Renal cortex interstitium (tissue), 11 donors: ENCODE measurements around the gene FAM219A. TPM values are rescaled to one million over a fixed set of nuclear protein-coding genes. Genes with fewer than 3 reads are reported as not detected.
A peak's percentile ranks its signal among the peaks of the same experiment; 100 is the strongest.

Experiments used
- DNase-seq, 11 donors: peaks; one replicate each; pipeline ENCODE4 v3.0.0-alpha.2; 2013; ENCODE audit warnings: low read depth in 9 of 11, low spot score in 4 of 11; ENCODE audit errors: extremely low read depth in 1 of 11
- polyA plus RNA-seq, 3 donors: library from polyadenylated mRNA; unstranded; fragments of 120-200 nt; gene quantifications; one replicate each; pipeline ENCODE4 v1.2.1, GENCODE V29; 2013; ENCODE audit not compliant: insufficient read length in 3 of 3

The FAM219A gene
- polyA plus RNA-seq, 3 donors = 12.0 to 16.0 (median 13.1) TPM

DNA sequence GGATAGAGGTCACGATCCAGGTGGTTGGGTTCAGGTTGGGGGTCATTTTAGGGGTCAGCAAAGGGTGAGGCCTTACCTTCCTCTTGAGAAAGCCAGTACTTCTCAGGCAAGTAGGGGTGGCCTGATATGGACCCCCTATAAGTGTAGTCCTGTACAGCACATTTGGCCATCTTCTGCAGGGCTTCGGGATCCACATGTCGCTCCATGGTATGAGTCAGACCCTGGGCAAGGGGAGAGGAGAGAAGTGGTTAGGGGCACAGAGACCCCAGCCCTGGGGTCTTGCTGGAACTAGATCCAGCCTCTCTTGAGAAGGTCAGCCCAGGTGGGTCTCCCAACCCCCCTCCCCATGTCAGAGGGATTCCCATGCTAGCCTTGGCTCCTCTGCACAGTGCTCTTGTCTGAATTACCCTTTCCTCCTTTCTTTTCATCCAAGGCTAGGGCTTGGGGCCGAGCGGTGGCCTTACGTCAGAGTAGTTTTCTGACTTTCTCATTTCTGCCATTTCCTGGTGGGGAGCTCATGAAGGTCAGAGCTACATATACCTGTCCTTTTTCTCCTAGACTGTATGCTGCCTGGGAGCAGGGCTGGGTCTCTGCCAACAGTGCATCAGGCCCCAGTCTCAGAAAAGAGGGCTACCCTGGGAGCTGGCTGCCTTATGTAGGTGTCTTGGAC, 72.7 kb downstream of the FAM219A start:
- no peak for DNase-seq

DNA sequence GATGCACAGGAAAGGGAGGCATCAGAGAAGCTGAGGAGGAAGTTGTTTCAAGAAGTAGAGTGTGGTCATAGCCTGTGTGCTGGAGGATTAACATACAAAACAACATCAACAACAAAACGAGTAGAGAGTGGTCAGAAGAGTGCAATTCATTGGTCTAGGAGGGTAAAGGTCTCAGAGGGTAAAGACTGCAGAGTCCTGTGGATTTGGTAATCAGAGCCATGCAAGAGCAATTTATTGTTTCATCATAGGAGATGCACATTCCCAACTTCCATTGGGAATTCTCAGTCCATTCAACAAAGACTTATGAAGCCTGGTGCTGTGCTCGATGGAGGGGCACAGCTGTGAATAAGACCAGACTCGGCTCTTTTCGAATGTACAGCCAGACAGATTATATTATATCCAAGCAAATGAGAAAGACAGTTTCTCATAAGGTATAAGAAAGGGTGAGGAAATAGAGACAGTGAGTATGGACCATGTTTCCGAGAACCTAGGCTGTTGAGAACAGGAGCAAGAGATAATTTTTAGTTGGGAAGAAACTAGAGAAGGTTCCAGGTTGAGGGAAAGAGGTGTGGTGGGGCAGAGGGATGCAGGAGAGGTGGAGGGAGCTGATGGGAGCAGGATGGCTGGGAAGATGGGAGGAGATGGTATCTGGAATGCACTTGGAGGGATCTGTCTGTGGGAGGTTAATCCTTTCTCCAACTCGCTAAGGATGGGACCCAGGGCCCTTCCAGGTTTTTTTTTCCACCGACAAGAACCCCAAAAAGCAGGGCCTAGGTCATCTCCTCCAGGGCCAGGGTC, 73.8 kb downstream of the FAM219A start:
- DNase-seq = no peak

DNA sequence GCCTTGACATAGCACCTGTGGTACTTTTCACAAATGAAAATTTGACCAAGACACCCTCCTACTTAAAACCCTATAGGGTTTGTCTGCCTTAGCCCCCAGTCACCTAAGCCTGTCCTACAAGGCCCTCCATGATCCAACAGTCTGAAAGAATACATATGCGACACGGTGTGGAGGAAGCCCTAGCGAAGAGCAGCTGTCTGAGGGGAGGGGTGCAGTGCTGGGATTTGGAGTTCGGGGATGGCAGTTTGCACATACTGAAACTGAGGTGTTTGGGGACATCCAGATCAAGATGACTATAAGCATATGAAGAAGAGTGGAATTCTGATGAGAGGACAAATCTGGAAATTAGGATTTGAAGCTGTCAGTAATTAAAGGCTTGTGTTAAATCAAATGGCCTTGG, 74.5 kb downstream of the FAM219A start:
- no peak for DNase-seq

DNA sequence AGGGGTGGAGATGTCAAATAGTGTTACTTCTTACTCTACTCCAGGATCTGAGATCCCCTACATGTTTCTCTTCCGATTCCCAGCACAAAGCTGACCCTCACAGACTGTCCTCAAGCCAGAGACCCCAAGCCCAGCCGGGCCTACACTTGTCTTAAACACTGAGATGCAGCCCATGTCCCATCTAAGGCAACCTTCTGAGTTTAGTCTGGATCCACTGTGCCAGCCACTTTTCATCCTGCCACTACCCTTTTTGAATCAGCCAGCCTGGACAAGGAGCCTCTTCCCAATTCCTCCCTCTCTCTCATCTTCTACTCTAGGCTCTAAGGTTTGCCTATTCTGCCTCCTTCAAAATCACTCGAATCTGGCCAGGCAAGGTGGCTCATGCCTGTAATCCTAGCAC, 75.5 kb downstream of the FAM219A start:
- DNase-seq = no peak

DNA sequence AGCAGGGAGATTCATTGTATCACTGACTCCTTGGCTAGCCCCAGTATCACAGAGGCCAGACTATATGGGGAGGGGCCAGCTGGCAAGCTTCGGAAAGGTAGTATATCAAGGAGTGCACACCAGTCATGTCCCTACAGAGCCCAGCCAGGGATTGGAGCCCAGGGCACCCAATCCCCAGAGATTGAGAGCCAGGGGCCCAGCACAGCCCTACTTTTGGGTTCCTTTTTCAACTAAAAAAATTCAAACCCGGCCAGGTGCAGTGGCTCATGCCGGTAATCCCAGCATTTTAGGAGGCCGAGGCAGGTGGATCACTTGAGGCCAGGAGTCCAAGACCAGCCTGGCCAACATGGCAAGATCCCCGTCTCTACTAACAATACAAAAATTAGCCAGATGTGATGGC, 76.3 kb downstream of the FAM219A start:
- no peak for DNase-seq

DNA sequence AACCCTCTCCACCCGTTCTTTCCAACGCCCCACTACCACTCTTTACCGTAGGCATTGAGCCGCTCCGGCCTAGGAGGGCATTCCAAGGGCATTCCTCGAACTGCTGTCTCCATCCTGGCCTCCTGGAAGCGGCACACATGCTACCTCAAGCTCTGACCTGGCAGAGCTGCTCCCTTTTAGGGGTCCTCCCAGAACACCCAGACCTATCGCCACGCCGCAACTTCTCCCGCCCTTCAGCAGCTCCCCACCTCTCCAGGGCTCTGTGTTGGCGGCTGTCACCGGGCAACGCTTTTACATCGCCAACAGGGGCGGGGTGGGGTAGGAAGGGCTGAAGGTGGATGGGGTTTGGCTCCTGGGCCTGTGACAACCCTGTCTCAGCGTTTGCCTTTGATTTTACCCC, 77.0 kb downstream of the FAM219A start:
- DNase-seq = no peak

DNA sequence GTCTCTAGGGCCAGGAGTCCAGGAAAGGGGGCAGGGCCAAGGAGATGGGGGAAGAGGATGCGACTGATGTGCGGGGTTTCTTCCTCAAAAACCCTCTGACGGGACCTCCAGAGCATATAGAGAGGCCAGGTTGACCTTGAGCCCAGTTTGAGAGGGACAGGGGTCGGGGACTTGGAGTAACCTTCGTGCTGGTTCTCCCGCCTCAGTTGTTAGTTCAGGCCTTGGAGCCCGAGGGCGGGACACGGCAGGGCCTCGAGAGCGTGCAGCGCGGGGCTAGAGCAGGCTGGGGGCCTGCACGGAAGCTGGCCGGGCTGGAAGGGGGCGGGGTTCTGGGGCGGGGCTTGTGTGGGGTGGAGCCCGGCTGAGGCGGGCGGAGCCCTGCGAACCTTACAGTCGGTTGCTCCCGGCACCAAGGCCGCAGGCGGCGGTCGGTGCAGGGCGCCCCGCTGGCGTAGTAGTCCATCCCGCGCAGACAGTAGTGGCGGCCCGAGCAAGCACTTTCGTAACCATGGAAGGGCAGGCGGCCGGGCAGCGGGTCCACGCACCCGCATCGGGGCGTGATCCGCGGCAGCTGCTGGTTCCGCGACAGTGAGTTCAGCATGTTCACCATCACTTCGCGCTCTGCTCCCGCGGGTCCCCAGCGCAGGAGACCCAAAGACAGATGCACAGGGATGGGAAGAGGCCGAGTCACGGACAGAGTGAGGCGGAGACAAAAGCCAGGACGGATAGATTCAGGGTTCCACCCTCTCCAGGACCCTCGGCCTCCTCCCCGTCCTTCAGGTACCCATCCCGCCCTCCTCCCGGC, 77.7 kb downstream of the FAM219A start:
- DNase-seq = peak in 1 of 11 donors; percentile 57

DNA sequence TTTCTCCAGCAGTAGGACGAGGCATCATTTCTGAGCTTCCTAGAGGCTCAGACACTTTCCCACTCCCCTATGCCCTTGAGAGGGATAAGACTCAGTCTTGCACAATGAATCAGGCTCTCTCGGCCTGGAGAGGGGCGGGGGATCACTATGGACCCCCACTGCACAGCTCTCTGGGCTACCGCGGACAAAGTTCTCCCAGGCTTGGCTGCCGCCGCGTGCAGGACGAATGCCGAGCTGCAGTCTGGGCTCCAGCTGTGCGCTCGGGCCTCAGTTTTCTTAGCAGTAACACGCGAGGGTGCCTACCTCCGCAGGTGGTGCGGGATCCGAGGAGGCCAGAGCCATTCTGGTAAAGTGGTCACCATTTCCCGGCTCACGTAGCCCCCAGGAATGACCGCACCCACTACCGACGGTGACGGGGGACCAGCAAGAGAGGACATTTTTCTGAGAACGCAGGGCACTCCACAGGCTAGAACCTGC, 78.3 kb downstream of the FAM219A start:
- DNase-seq = no peak

DNA sequence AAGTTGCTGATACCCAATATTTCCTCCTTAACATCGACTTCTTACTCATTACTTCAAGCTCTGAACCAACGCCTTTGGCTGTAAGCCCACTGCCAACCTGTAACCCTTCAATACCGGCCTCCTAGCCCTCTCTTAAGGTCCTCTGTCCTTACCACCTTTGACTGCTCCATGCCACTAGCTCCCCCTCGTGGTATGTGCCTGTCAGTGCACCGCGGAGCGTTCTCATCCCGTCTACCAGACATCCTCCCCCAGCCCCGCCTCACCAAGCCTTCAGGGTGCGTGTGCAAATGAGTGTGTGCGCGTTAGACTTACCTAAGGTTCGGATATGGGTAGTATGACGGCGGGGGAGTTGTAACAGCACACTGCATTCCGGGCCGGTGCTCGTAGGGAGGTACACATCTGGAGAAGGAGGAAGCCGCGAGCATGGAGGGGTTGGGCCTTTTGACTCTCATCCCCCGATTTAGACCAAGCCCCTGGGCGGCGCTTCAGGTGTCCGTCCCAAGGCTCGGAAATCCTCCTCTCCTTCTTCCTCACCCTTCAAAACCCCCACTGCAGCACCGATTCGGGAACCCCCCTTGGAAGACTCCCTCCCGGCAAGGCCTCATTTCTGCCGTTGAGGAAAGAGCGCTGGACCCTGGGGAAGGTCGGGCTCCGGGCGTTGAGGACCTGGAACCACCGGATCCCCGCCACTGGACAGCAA, 78.9 kb downstream of the FAM219A start:
- DNase-seq = peak in 6 of 11 donors; percentile 68 to 79 (median 72)

DNA sequence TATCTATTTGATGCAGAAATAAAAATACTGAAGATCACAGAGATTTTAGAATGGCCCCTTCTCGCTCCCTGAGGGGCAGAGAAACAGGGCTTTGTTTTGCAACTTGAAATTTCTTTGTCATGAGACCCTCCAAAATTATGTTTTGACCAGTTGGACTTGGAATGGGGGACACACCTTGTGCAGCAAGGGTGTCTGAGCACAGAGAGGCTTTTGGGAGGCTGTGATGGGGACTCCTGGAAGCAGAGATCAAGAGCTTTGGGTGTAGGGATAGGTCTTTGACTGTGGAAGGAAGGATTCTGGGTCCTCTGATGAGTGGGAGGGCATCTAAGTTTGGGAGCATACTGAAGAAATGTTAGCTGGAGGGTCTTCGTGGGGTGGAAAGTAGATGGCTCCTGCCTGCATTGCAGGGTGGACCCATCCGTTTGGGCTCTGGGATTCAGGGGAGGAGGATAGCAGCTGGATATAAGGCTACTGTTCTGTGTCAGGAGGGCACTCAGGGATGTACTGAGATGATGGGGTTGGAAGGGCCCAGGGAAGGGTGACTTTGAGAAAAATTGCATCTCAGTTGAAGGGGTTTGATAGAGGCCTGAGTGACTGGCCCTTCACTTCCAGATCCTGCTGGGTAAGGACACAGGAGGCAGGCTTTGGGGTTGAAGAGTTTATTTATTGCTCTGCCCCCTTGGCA, 79.9 kb downstream of the FAM219A start:
- DNase-seq = no peak

DNA sequence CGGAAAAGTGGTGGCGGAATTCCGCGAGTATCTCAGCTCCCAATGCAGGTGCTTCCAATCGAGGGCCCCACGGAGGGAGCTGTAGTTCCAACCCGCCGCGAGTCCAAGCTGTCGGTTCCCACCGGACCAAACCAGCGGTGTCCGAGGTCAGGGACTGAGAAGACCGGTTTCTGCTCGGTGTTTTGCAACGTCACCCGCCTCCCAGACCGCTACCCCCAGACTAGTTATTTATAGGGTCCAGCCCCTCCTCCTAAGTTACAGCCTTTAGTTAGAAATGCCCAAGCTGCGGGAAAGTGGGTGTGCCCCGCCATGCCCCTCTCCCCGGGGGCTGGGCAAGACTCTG, 81.0 kb downstream of the FAM219A start:
- DNase-seq = no peak

DNA sequence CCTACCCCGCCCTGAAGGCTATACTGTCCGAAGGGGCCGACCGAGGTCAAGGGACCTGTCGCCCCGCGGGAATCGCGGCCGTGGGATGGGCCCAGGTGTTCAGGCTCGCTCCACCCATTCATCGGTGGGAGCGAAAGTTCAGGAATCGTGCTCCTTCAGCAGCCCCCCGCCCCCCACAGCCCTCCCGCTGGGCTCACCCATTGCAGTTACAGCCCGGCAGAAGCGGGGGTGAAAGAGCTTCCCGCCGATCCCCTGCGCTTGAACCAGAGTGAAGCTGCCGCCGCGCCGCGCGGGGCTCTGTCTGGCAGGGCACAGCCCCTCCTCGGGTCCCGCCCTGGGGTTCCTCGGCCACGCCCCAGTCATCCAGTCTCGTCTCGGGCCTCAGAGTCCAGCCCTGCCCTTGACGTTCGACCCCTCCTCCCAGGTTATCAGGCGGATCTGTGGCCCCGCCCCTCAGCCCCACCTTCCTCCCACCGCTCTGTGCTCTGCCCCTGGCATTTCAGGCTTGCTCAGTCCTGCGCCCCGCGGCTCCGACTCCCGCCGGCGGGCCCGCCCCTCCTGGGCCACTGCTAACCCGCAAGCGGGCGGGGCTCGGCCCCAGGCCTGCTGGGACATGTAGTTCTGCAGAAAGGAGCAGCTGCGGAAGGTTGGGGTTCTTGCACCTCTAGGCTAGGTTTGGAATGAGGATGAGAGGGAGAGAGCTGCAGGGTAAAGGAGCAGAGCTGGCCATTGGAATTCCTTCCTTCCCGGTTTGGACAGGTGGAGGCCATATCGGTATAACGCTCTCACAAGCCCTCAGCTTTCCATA, 81.6 kb downstream of the FAM219A start, which contains the start of gene MYORG:
Gene MYORG, minus strand, starts transcription at position 303 of the 808 bp plus-strand sequence. CDS start 3,955 bp downstream, outside the sequence.
- DNase-seq = peak in 9 of 11 donors; percentile 64 to 86 (median 80)

DNA sequence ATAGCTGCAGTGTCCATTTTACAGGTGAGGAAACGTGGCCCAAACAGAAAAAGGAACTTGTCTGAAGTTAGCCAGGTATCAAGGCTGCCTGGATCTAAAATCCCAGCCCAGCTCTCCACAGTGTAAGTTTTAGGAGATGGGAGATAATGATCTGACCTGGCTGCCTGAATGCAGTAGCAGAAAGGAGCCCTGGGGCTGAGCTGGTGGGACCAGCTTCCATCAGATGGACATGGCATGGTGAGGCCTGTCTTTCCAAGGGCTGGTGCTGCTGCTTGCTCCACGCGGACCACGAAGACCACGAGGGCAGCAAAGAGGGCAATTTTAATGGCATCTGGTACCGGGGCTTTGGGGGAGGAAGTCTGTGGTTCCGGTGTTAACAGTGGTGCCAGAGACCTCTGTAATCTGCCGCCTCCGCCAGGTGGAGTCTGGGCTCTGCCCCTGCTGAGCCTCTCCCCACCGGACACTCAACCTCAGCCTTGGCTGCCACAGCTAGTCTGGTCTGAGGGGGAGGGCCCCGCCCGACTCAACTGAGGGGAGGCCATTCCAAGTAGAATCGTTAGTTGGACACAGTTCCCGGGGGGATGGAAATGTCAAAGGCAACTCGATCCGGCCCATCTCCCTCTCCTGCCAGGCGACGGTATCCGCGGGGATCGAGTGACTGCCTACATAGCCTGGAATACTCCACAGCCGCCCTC, 82.3 kb downstream of the FAM219A start:
- no peak for DNase-seq

DNA sequence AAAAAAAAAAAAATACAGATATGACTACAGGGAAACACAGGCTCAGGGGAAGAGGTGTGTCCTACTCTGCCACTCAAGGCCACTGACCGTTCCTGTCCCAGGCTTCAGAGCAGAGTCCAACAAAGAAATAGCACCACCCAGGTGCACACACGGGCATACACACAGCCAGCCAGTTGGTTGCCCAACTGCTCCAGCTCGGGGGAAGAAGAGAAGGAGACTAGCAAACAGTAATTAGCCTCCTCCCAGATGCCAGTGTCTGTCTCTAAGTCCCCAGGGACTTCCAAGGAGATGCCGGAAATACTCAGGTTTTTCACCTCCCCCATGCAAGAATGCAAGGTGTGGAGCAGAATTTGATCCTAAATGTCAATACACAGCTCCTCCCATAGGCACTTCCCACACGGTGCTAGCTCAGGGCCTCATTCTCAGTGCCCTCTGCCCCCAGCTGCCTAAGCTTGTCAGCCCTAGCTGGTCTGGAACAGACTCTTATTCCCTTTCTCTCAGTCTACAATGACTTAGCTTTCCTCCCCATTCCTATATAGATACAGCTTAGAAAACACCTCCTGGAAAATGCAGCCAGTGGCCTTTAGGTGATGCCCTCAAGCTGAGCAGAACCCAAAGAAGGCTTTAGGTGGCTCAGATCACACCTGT, 83.3 kb downstream of the FAM219A start:
- DNase-seq = no peak

DNA sequence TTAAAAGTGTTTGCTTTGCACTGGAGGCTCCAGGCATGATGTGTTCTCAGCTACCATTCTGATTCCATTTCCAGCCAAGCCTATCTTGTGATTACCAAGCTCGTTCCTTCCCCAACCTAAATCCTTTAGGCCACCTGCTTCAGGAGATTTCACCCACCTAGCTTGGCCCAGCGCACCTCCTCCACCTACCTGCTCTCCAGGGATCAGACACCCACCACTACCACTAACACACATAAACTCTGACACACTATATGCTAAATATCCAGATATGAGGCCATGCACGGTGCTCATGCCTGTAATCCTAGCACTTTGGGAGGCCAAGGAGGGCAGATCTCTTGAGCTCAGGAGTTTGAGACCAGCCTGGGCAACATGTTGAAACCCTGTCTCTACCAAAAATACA, 84.0 kb downstream of the FAM219A start:
- DNase-seq = no peak

DNA sequence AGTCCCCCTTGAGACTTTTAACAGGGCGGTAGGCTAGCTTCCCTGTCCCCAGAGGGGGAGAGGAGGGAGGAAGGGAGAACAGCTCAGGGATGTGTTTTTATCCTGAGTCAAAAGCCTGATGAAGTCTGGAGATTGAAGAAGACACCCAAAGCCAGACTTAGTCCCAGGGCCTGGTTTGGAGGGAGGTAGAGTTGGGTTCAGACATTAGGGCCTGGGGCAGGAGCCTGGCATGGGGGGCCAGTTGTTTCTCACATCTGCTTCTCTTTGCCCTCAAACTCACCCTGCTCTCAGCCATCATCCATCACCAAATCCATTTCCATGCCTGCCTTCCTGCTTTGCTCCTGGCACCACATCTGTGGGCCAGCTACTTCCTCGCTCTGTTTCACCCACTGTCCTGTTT, 84.6 kb downstream of the FAM219A start:
- no peak for DNase-seq
